Measurements from ENCODE around the gene HOXD8.
A peak's percentile ranks its signal among the peaks of the same experiment; 100 is the strongest.

The HOXD8 gene

GRCh38 chr2:176148751-176149421, 19.4 kb downstream of the HOXD8 start:
- no peak for DNase-seq (ENCODE audit: low spot score in 2 of 2)
- ATAC-seq (replicated peaks; ENCODE audit: extremely low read depth, poor library complexity, severe bottlenecking) = no peak
- Mint-ChIP-seq H3K9me3 (no peaks in the 10 kb centered on the region), H3K36me3 (ENCODE audit: insufficient read depth) (peaks cover 1% of the 10 kb centered on the region), H3K4me1 (no peaks in the 10 kb centered on the region), H3K27me3 (peaks cover 91% of the 10 kb centered on the region), H3K4me3 (no peak overlapping the region), H3K27ac (ENCODE audit: low read depth) (no peak overlapping the region)

- Mint-ChIP-seq H3K27me3 (peaks cover 91% of the 10 kb centered on the region), H3K4me3 (no peak overlapping the region), H3K9me3 (no peaks in the 10 kb centered on the region), H3K36me3 (ENCODE audit: insufficient read depth) (peaks cover 1% of the 10 kb centered on the region), H3K4me1 (no peaks in the 10 kb centered on the region), H3K27ac (ENCODE audit: low read depth) (no peak overlapping the region)
- no peak for ATAC-seq (replicated peaks; ENCODE audit: extremely low read depth, poor library complexity, severe bottlenecking)
- no peak for DNase-seq (ENCODE audit: low spot score in 2 of 2)
Measured at GRCh38 chr2:176149481-176149938, 20.0 kb downstream of the HOXD8 start.

- H3K36me3 Mint-ChIP-seq (ENCODE audit: insufficient read depth) = peaks cover 1% of the 10 kb centered on the region
- ATAC-seq (replicated peaks; ENCODE audit: extremely low read depth, poor library complexity, severe bottlenecking) (no peak), DNase-seq (ENCODE audit: low spot score in 2 of 2) (no peak)
- no peak overlapping the region for H3K27ac Mint-ChIP-seq (ENCODE audit: low read depth)
- no peaks in the 10 kb centered on the region for H3K9me3 Mint-ChIP-seq
- H3K4me3 Mint-ChIP-seq = no peak overlapping the region
- no peaks in the 10 kb centered on the region for H3K4me1 Mint-ChIP-seq
- H3K27me3 Mint-ChIP-seq = peaks cover 91% of the 10 kb centered on the region
Measured at GRCh38 chr2:176149939-176150583, 20.6 kb downstream of the HOXD8 start.

- H3K36me3 Mint-ChIP-seq (ENCODE audit: insufficient read depth) = peaks cover 1% of the 10 kb centered on the region
- H3K9me3 Mint-ChIP-seq = no peaks in the 10 kb centered on the region
- H3K4me1 Mint-ChIP-seq = no peaks in the 10 kb centered on the region
- H3K4me3 Mint-ChIP-seq = no peak overlapping the region
- DNase-seq (ENCODE audit: low spot score in 2 of 2) (no peak), ATAC-seq (replicated peaks; ENCODE audit: extremely low read depth, poor library complexity, severe bottlenecking) (no peak)
- H3K27ac Mint-ChIP-seq (ENCODE audit: low read depth) = no peak overlapping the region
- peaks cover 91% of the 10 kb centered on the region for H3K27me3 Mint-ChIP-seq
Measured at GRCh38 chr2:176150584-176151441, 21.3 kb downstream of the HOXD8 start.

GRCh38 chr2:176151442-176152287, 22.2 kb downstream of the HOXD8 start, which contains the start of gene HOXD4:
Gene HOXD4, plus strand, starts transcription at chr2:176151550. Its CDS starts 84 bp downstream, at chr2:176151634.
- Mint-ChIP-seq H3K4me1 (no peaks in the 10 kb centered on the region), H3K4me3 (no peak within 1 kb of the TSS), H3K27me3 (peaks cover 91% of the 10 kb centered on the region), H3K27ac (ENCODE audit: low read depth) (no peak within 1 kb of the TSS), H3K9me3 (no peaks in the 10 kb centered on the region), H3K36me3 (ENCODE audit: insufficient read depth) (peaks cover 1% of the 10 kb centered on the region)
- DNase-seq (ENCODE audit: low spot score in 2 of 2) (no peak), ATAC-seq (replicated peaks; ENCODE audit: extremely low read depth, poor library complexity, severe bottlenecking) (no peak)

GRCh38 chr2:176152350-176153181, 23.1 kb downstream of the HOXD8 start:
- Mint-ChIP-seq H3K4me1 (peaks cover 4% of the 10 kb centered on the region), H3K36me3 (ENCODE audit: insufficient read depth) (peaks cover 3% of the 10 kb centered on the region), H3K9me3 (no peaks in the 10 kb centered on the region), H3K27me3 (peaks cover 91% of the 10 kb centered on the region), H3K4me3 (no peak overlapping the region), H3K27ac (ENCODE audit: low read depth) (no peak overlapping the region)
- ATAC-seq (replicated peaks; ENCODE audit: extremely low read depth, poor library complexity, severe bottlenecking) (no peak), DNase-seq (ENCODE audit: low spot score in 2 of 2) (no peak)

- no peak for ATAC-seq (replicated peaks; ENCODE audit: extremely low read depth, poor library complexity, severe bottlenecking)
- DNase-seq (ENCODE audit: low spot score in 2 of 2) = no peak
- H3K9me3 Mint-ChIP-seq = no peaks in the 10 kb centered on the region
- H3K27ac Mint-ChIP-seq (ENCODE audit: low read depth) = no peak overlapping the region
- H3K4me1 Mint-ChIP-seq = peaks cover 6% of the 10 kb centered on the region
- H3K4me3 Mint-ChIP-seq = no peak overlapping the region
- peaks cover 9% of the 10 kb centered on the region for H3K36me3 Mint-ChIP-seq (ENCODE audit: insufficient read depth)
- H3K27me3 Mint-ChIP-seq = peaks cover 91% of the 10 kb centered on the region
Measured at GRCh38 chr2:176154576-176155252, 25.2 kb downstream of the HOXD8 start.

- Mint-ChIP-seq H3K27me3 (peaks cover 91% of the 10 kb centered on the region), H3K9me3 (no peaks in the 10 kb centered on the region), H3K4me1 (peaks cover 6% of the 10 kb centered on the region), H3K27ac (ENCODE audit: low read depth) (no peak overlapping the region), H3K36me3 (ENCODE audit: insufficient read depth) (peaks cover 9% of the 10 kb centered on the region), H3K4me3 (no peak overlapping the region)
- DNase-seq (ENCODE audit: low spot score in 2 of 2) (no peak), ATAC-seq (replicated peaks; ENCODE audit: extremely low read depth, poor library complexity, severe bottlenecking) (no peak)
Measured at GRCh38 chr2:176155356-176156044, 26.0 kb downstream of the HOXD8 start.

- DNase-seq (ENCODE audit: low spot score in 2 of 2) (no peak), ATAC-seq (replicated peaks; ENCODE audit: extremely low read depth, poor library complexity, severe bottlenecking) (no peak)
- no peak overlapping the region for H3K27ac Mint-ChIP-seq (ENCODE audit: low read depth)
- peaks cover 11% of the 10 kb centered on the region for H3K36me3 Mint-ChIP-seq (ENCODE audit: insufficient read depth)
- peaks cover 6% of the 10 kb centered on the region for H3K4me1 Mint-ChIP-seq
- no peaks in the 10 kb centered on the region for H3K9me3 Mint-ChIP-seq
- no peak overlapping the region for H3K4me3 Mint-ChIP-seq
- peaks cover 91% of the 10 kb centered on the region for H3K27me3 Mint-ChIP-seq
Measured at GRCh38 chr2:176156301-176156806, 26.8 kb downstream of the HOXD8 start.

GRCh38 chr2:176156807-176157498, 27.4 kb downstream of the HOXD8 start, which contains the start of gene HOXD3:
Gene HOXD3, plus strand, starts transcription at chr2:176157307. Its CDS starts 11,808 bp downstream, at chr2:176169115.
- DNase-seq (ENCODE audit: low spot score in 2 of 2) (no peak), ATAC-seq (replicated peaks; ENCODE audit: extremely low read depth, poor library complexity, severe bottlenecking) (no peak)
- H3K9me3 Mint-ChIP-seq = no peaks in the 10 kb centered on the region
- H3K27me3 Mint-ChIP-seq = peaks cover 93% of the 10 kb centered on the region
- H3K36me3 Mint-ChIP-seq (ENCODE audit: insufficient read depth) = peaks cover 11% of the 10 kb centered on the region
- H3K4me3 Mint-ChIP-seq = peak within 1 kb of the TSS; percentile 18
- no peak within 1 kb of the TSS for H3K27ac Mint-ChIP-seq (ENCODE audit: low read depth)
- peaks cover 6% of the 10 kb centered on the region for H3K4me1 Mint-ChIP-seq

All from central memory CD8-positive, alpha-beta T cell (primary cell).